Stomach (tissue), 9 donors: ENCODE data around the gene SCGB2B2. TPM values are rescaled to one million over a fixed set of nuclear protein-coding genes. Genes with fewer than 3 reads are reported as not detected.

Experiments used
- DNase-seq, 2 donors: peaks; one replicate each; pipeline versions ENCODE4 v3.0.0 to v3.0.0-alpha.2; 2013 to 2019
- H3K27ac ChIP-seq, 5 donors: fragments of 200-600 bp in 4 of 5; sonication (generic) in 4 of 5; one replicate each; pipeline ENCODE4 v1.5.1; 2013 to 2019; ENCODE audit warnings: mild to moderate bottlenecking in 1 of 5, moderate library complexity in 1 of 5
- H3K27me3 ChIP-seq, 3 donors: fragments of 200-600 bp; sonication (generic); one replicate each; pipeline ENCODE4 v1.5.1; 2017 to 2019; ENCODE audit warnings: mixed run types in 1 of 3
- H3K36me3 ChIP-seq, 4 donors: fragments of 200-600 bp; sonication (generic); 1 replicate in 3 of 4; 2 replicates in 1 of 4; pipeline ENCODE4 v1.5.1; 2016 to 2019
- H3K4me1 ChIP-seq, 4 donors: fragments of 200-600 bp; sonication (generic); one replicate each; pipeline ENCODE4 v1.5.1; 2016 to 2019
- H3K4me3 ChIP-seq, 4 donors: fragments of 200-600 bp; sonication (generic) in 3 of 4; one replicate each; pipeline ENCODE4 v1.5.1; 2016 to 2019; ENCODE audit warnings: mild to moderate bottlenecking in 1 of 4
- H3K9me3 ChIP-seq, 4 donors: fragments of 200-600 bp; sonication (generic); one replicate each; pipeline ENCODE4 v1.5.1; 2016 to 2019
- CTCF ChIP-seq, 7 experiments: fragments of 450-650 bp in 4 of 7; fragments of 200-600 bp in 3 of 7; sonication (generic) in 3 of 7; IDR thresholded peaks; one replicate each; pipeline ENCODE4 v1.5.1; 2016 to 2019; ENCODE audit warnings: antibody characterized with exemption in 7 of 7, control low read depth in 2 of 7, mild to moderate bottlenecking in 1 of 7
- EP300 ChIP-seq: sonication (generic); formaldehyde crosslinking; IDR thresholded peaks from one replicate; pipeline ENCODE4 v1.6.1; 2017; ENCODE audit warnings: antibody characterized with exemption
- POLR2A ChIP-seq, 4 donors: fragments of 450-650 bp; IDR thresholded peaks; one replicate each; pipeline ENCODE4 v1.6.1; 2016; ENCODE audit warnings: antibody characterized with exemption in 4 of 4, control low read depth in 2 of 4, mild to moderate bottlenecking in 1 of 4, moderate library complexity in 1 of 4
- POLR2AphosphoS5 ChIP-seq, 3 donors: sonication (generic); formaldehyde crosslinking; IDR thresholded peaks; one replicate each; pipeline ENCODE4 v1.6.1; 2016; ENCODE audit warnings: antibody characterized with exemption in 3 of 3
- WGBS, 5 donors: extraction: QIAGEN DNeasy Blood & Tissue Kit in 3 of 5; methylation state at CpG; one replicate each; pipeline versions ENCODE4 v1.1.5 to v1.1.7; 2013 to 2018; 5-methylcytosine and 5-hydroxymethylcytosine counted together
- intact Hi-C: fragments of 100-400 bp; cut with DNase I; formaldehyde crosslinking; loops from one replicate; pipeline ENCODE4 v1.15.1; 2023; ENCODE audit warnings: low total_unique reads
- polyA plus RNA-seq, 3 donors: library from polyadenylated mRNA; stranded (reverse); fragments of 200-250 nt; gene quantifications; one replicate each; pipeline ENCODE4 v1.2.3, GENCODE V29; 2013
- total RNA-seq, 5 donors: library from RNA; depleted of rRNA; stranded (reverse); fragments of >200 nt; gene quantifications; one replicate each; pipeline versions ENCODE4 v1.1.0 to v1.2.3, GENCODE V29; 2014 to 2016
- donor health status: healthy with polysubstance abuse.
- donor health status: Bipolar disorder and iron deficiency.
- donor health status: healthy.

The SCGB2B2 gene
- total and polyA plus RNA-seq, 8 donors, result 0.12 to 1.8 (median 0.37) TPM; not detected in 5

- Histone ChIP-seq H3K36me3 (no peaks in the 10 kb centered on the region), H3K9me3 (peaks cover 0 to 7% (median 3%) of the 10 kb centered on the region in 4 donors), H3K27ac (no peak overlapping the region), H3K4me3 (no peak overlapping the region), H3K27me3 (no peaks in the 10 kb centered on the region), H3K4me1 (peaks cover 0 to 3% (median 0%) of the 10 kb centered on the region in 4 donors)
- no peak for DNase-seq
- 65 to 79% (median 69%) methylated on average over 2 of the region's 2 CpGs for WGBS, 5 donors
- intact Hi-C loops, result no loop called here
- no peak for TF ChIP-seq CTCF (IDR thresholded peaks at IDR 0.05)
- TF ChIP-seq POLR2A (IDR thresholded peaks at IDR 0.05), result no peak
- TF ChIP-seq EP300, result no peak
- TF ChIP-seq POLR2AphosphoS5 (IDR thresholded peaks at IDR 0.05), result no peak
Observed at GRCh38 chr19:34651747-34652146, 25.2 kb downstream of the SCGB2B2 start.

- no peak for DNase-seq
- Histone ChIP-seq H3K9me3 (peaks cover 0 to 7% (median 3%) of the 10 kb centered on the region in 4 donors), H3K4me3 (no peak overlapping the region), H3K27me3 (no peaks in the 10 kb centered on the region), H3K27ac (no peak overlapping the region), H3K36me3 (no peaks in the 10 kb centered on the region), H3K4me1 (peaks cover 0 to 3% (median 0%) of the 10 kb centered on the region in 4 donors)
- intact Hi-C loops, result no loop called here
- 82 to 95% (median 90%) methylated on average over 8 to 9 of the region's 9 CpGs for WGBS, 5 donors
- TF ChIP-seq EP300 (no peak), CTCF (IDR thresholded peaks at IDR 0.05) (no peak), POLR2A (IDR thresholded peaks at IDR 0.05) (no peak), POLR2AphosphoS5 (IDR thresholded peaks at IDR 0.05) (no peak)
Observed at GRCh38 chr19:34649886-34650543, 26.9 kb downstream of the SCGB2B2 start.

DNA sequence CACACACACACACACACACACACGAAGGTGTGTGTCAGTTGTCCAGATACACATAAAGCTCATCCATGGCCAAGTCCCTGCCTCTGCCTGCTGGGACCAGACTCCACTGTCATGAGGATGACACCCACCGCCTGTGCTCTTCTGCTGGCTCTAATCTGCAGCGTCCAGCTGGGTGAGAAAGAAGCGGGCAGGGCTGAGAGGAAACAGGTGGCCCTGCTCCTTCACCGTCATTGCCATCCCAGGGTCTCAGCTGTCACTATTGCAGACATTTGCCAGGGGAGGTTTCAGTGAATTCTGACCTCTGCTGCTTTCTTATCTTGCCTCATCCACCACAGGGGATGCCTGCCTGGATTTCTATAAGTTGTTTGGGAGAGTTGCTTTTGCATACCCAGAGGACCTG, 31.4 kb downstream of the SCGB2B2 start:
- Histone ChIP-seq H3K27me3 (no peaks in the 10 kb centered on the region), H3K4me3 (no peak overlapping the region), H3K4me1 (no peaks in the 10 kb centered on the region), H3K27ac (no peak overlapping the region), H3K36me3 (no peaks in the 10 kb centered on the region), H3K9me3 (no peaks in the 10 kb centered on the region)
- TF ChIP-seq POLR2A (IDR thresholded peaks at IDR 0.05) (no peak), CTCF (IDR thresholded peaks at IDR 0.05) (no peak), EP300 (no peak), POLR2AphosphoS5 (IDR thresholded peaks at IDR 0.05) (no peak)
- no peak for DNase-seq
- WGBS, 5 donors, result 43 to 66% (median 63%) methylated on average over 4 to 5 of the region's 5 CpGs
- intact Hi-C loops, result no loop called here

DNA sequence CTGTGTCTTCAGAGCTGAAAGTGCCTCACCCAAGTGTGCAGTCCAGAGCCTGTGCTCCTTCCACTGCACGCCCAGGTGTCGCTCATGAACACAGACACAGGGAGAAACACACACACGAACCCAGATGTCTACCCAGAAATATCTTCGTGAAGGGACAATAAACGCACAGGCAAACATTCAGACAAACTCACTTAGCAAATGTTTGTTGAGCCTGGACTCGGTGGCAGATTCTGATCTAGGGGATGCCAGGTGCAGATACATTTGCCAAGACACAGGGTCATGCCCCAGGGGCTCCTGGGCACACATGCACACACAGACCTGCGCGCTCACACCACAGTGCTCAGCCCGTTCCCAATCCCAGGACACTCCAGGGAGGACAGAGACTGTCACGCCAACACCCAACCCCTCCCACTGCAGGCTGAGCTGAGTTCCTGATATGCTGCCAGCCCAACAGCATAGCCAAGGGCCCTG, 31.9 kb downstream of the SCGB2B2 start:
- no peaks in the 10 kb centered on the region for H3K36me3 ChIP-seq
- H3K4me1 ChIP-seq, result no peaks in the 10 kb centered on the region
- no peak for TF ChIP-seq POLR2AphosphoS5 (IDR thresholded peaks at IDR 0.05)
- no peak for TF ChIP-seq EP300
- no peak for TF ChIP-seq CTCF (IDR thresholded peaks at IDR 0.05)
- TF ChIP-seq POLR2A (IDR thresholded peaks at IDR 0.05), result no peak
- H3K27me3 ChIP-seq, result no peaks in the 10 kb centered on the region
- H3K27ac ChIP-seq, result no peak overlapping the region
- intact Hi-C loops, result no loop called here
- H3K9me3 ChIP-seq, result no peaks in the 10 kb centered on the region
- 46 to 64% (median 57%) methylated on average over 5 to 10 of the region's 10 CpGs for WGBS, 5 donors
- DNase-seq, result no peak
- no peak overlapping the region for H3K4me3 ChIP-seq
